B cell (primary cell): ENCODE measurements around the gene PHAX. TPM values are rescaled to one million over a fixed set of nuclear protein-coding genes. Genes with fewer than 3 reads are reported as not detected.
"Not testable (repeated sequence)": the region's sequence is repeated elsewhere in the genome, so short reads cannot be mapped to it uniquely, and the experiment has no call there.

Source experiments
- ATAC-seq: fragments of 200-7000 bp; cut with Tn5 transposase; one replicate; pipeline ENCODE4 v1.10.0; 2021; ENCODE audit warnings: low read depth, mild to moderate bottlenecking, moderate number of reproducible peaks, moderate library complexity
- CTCF ChIA-PET: fragments of 350-600 bp; sonication (Branson Sonifier 250); formaldehyde crosslinking; loops from one replicate; lab custom pipeline; 2021; ENCODE audit warnings: antibody characterized with exemption, inconsistent platforms; lab: Charles Lee
- POLR2A ChIA-PET: fragments of 350-600 bp; sonication (Branson Sonifier 250); formaldehyde crosslinking; loops from one replicate; lab custom pipeline; 2021; ENCODE audit warnings: antibody characterized with exemption; lab: Charles Lee
- DNase-seq: peaks from one replicate; pipeline ENCODE4 v3.0.0; 2013
- H2AFZ ChIP-seq: 2 replicates; pipeline ENCODE4 v1.6.1; 2012; ENCODE audit warnings: mild to moderate bottlenecking, low read depth, low read length; ENCODE audit not compliant: insufficient read depth, poor library complexity, severe bottlenecking
- H3K27ac ChIP-seq, 2 donors: 1 replicate in 1 of 2; 2 replicates in 1 of 2; pipeline ENCODE4 v1.5.1; 2012 to 2013; ENCODE audit warnings: low read length in 2 of 2, mild to moderate bottlenecking in 2 of 2, moderate library complexity in 1 of 2
- H3K27me3 ChIP-seq, 4 experiments: fragments of 200-600 bp in 1 of 4; sonication (generic) in 1 of 4; replicated peaks in 1 of 4; 1 replicate in 2 of 4; 2 replicates in 2 of 4; pipeline versions ENCODE4 v1.6.1 to v1.7.0; 2013 to 2016; ENCODE audit warnings: low read length in 3 of 4, mild to moderate bottlenecking in 2 of 4, mixed read lengths in 1 of 4, moderate library complexity in 1 of 4; ENCODE audit not compliant: insufficient read depth in 4 of 4, control insufficient read depth in 3 of 4; ENCODE audit errors: control extremely low read depth in 1 of 4
- H3K36me3 ChIP-seq, 2 experiments: replicated peaks in 1 of 2; 1 replicate in 1 of 2; 2 replicates in 1 of 2; pipeline versions ENCODE4 v1.6.1 to v1.7.1; 2013; ENCODE audit warnings: low read length in 1 of 2; ENCODE audit not compliant: insufficient read depth in 2 of 2, control insufficient read depth in 1 of 2; ENCODE audit errors: control extremely low read depth in 1 of 2, extremely low read depth in 1 of 2
- H3K4me1 ChIP-seq, 2 donors: fragments of 200-600 bp in 1 of 2; sonication (generic) in 1 of 2; 1 replicate in 1 of 2; 2 replicates in 1 of 2; pipeline versions ENCODE4 v1.5.1 to v1.6.1; 2013 to 2017; ENCODE audit warnings: low read length in 2 of 2; ENCODE audit not compliant: control insufficient read depth in 2 of 2, insufficient read depth in 2 of 2
- H3K4me2 ChIP-seq: replicated peaks from 2 replicates; pipeline ENCODE3; 2012; ENCODE audit warnings: mild to moderate bottlenecking, low read depth, low read length; ENCODE audit not compliant: poor library complexity, severe bottlenecking
- H3K4me3 ChIP-seq, 5 experiments: fragments of 200-600 bp in 1 of 5; sonication (generic) in 1 of 5; 1 replicate in 3 of 5; 2 replicates in 2 of 5; pipeline versions ENCODE4 v1.5.1 to v1.7.0; 2011 to 2016; ENCODE audit warnings: low read length in 4 of 5, mild to moderate bottlenecking in 4 of 5, low read depth in 2 of 5, control low read depth in 1 of 5, moderate library complexity in 1 of 5; ENCODE audit not compliant: insufficient read depth in 1 of 5; ENCODE audit errors: control extremely low read depth in 1 of 5, extremely low read depth in 1 of 5
- H3K79me2 ChIP-seq: fragments of 200-600 bp; sonication (generic); one replicate; pipeline ENCODE4 v1.6.0; 2016; ENCODE audit warnings: low read length; ENCODE audit not compliant: control insufficient read depth, insufficient read depth
- H3K9ac ChIP-seq: fragments of 200-600 bp; sonication (generic); 2 replicates; pipeline ENCODE4 v1.6.1; 2017; ENCODE audit warnings: mild to moderate bottlenecking, low read length, moderate library complexity
- H3K9me3 ChIP-seq, 3 donors: one replicate each; pipeline versions ENCODE4 v1.6.1 to v1.7.1; 2013; ENCODE audit warnings: low read length in 2 of 3; ENCODE audit not compliant: control insufficient read depth in 2 of 3, insufficient read depth in 1 of 3; ENCODE audit errors: control extremely low read depth in 1 of 3
- H4K20me1 ChIP-seq: 2 replicates; pipeline ENCODE4 v1.6.0; 2012; ENCODE audit warnings: mild to moderate bottlenecking, low read length; ENCODE audit not compliant: insufficient read depth, control insufficient read depth, poor library complexity, severe bottlenecking
- H3K27ac Mint-ChIP-seq: one replicate; pipeline ENCODE4 v1.8.0; 2021; ENCODE audit warnings: mixed read lengths
- H3K27me3 Mint-ChIP-seq: one replicate; pipeline ENCODE4 v1.8.0; 2021; ENCODE audit warnings: mixed read lengths
- H3K4me1 Mint-ChIP-seq: one replicate; pipeline ENCODE4 v1.8.0; 2021; ENCODE audit warnings: mixed read lengths
- H3K4me3 Mint-ChIP-seq: one replicate; pipeline ENCODE4 v1.8.0; 2021; ENCODE audit warnings: mixed read lengths
- H3K9me3 Mint-ChIP-seq: one replicate; pipeline ENCODE4 v1.8.0; 2022; ENCODE audit warnings: mixed read lengths; ENCODE audit not compliant: insufficient read depth
- EZH2 ChIP-seq: IDR thresholded peaks from 2 replicates; pipeline ENCODE4 v1.6.1; 2012; ENCODE audit warnings: borderline replicate concordance, low read depth, mild to moderate bottlenecking, moderate library complexity, low read length; ENCODE audit not compliant: insufficient read depth, poor library complexity, severe bottlenecking
- WGBS: methylation state at CpG from one replicate; pipeline ENCODE4 v1.1.5; 2013; ENCODE audit warnings: missing lambda C conversion rate; ENCODE audit not compliant: insufficient coverage; 5-methylcytosine and 5-hydroxymethylcytosine counted together
- intact Hi-C: fragments of 100-400 bp; cut with micrococcal nuclease; formaldehyde crosslinking; loops from one replicate; pipeline ENCODE4 v1.10.0; 2022
- polyA plus RNA-seq: library from polyadenylated mRNA; depleted of rRNA; stranded (reverse); fragments of >200 nt; gene quantifications from 2 replicates; pipeline ENCODE4 v1.2.3, GENCODE V29; 2012
- total RNA-seq, 2 donors: library from RNA; stranded (reverse); fragments of 120-200 nt in 1 of 2; gene quantifications; 1 replicate in 1 of 2; 2 replicates in 1 of 2; pipeline versions ENCODE4 v1.2.3 to v1.2.4, GENCODE V29; 2013 to 2022
- TF ChIP-seq, protein P1 (sequence below): fragments of 200-600 bp; IDR thresholded peaks from one replicate; pipeline ENCODE4 v1.8.0; 2022; ENCODE audit warnings: antibody characterized with exemption, mild to moderate bottlenecking

Gene PHAX
- total and polyA plus RNA-seq, 2 donors (not counting 1 experiment from before 2014, with no cell fraction given), result 7.1 to 43.9 TPM

DNA sequence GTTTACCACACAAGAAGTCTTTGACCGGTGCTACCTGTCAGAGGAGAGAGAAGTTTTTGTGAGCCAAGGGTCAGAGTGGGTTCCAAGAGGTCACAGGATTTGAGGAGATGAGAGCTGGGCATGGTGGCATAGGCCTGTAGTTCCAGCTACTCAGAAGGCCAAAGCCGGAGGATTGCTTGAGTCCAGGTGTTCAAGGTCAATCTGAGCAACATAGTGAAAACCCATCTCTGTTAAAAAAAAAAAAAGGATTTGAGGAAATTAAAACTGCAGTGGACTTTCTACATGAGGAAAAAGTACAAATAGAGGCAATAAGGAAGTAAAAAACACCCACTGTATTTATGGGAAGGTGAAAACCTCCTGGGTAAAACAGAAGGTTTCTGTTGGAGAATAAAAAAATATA lies 63.8 kb downstream of the PHAX start:
- Histone ChIP-seq H3K27me3 (no peaks in the 10 kb centered on the region), H2AFZ (no peak overlapping the region), H3K9me3 (peaks cover 0 to 3% (median 0%) of the 10 kb centered on the region in 3 donors), H3K9ac (no peak overlapping the region), H3K4me3 (no peak overlapping the region), H3K36me3 (no peaks in the 10 kb centered on the region), H3K27ac (no peak overlapping the region), H3K4me2 (no peak overlapping the region), H3K79me2 (no peaks in the 10 kb centered on the region), H4K20me1 (no peaks in the 10 kb centered on the region), H3K4me1 (no peaks in the 10 kb centered on the region)
- H3K9me3 Mint-ChIP-seq, result no peaks in the 10 kb centered on the region
- DNase-seq (no peak), ATAC-seq (no peak)
- TF ChIP-seq EZH2, result no peak
- TF ChIP-seq, protein P1, sequence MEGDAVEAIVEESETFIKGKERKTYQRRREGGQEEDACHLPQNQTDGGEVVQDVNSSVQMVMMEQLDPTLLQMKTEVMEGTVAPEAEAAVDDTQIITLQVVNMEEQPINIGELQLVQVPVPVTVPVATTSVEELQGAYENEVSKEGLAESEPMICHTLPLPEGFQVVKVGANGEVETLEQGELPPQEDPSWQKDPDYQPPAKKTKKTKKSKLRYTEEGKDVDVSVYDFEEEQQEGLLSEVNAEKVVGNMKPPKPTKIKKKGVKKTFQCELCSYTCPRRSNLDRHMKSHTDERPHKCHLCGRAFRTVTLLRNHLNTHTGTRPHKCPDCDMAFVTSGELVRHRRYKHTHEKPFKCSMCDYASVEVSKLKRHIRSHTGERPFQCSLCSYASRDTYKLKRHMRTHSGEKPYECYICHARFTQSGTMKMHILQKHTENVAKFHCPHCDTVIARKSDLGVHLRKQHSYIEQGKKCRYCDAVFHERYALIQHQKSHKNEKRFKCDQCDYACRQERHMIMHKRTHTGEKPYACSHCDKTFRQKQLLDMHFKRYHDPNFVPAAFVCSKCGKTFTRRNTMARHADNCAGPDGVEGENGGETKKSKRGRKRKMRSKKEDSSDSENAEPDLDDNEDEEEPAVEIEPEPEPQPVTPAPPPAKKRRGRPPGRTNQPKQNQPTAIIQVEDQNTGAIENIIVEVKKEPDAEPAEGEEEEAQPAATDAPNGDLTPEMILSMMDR, result no peak
- ChIA-PET POLR2A (no interaction called here), CTCF (no interaction called here)
- H3K27ac Mint-ChIP-seq, result no peak overlapping the region
- H3K4me3 Mint-ChIP-seq, result no peak overlapping the region
- peaks cover 4% of the 10 kb centered on the region for H3K27me3 Mint-ChIP-seq
- intact Hi-C loops, result no loop called here
- peaks cover 5% of the 10 kb centered on the region for H3K4me1 Mint-ChIP-seq
- WGBS, result 100% methylated on average over 2 of the region's 2 CpGs

DNA sequence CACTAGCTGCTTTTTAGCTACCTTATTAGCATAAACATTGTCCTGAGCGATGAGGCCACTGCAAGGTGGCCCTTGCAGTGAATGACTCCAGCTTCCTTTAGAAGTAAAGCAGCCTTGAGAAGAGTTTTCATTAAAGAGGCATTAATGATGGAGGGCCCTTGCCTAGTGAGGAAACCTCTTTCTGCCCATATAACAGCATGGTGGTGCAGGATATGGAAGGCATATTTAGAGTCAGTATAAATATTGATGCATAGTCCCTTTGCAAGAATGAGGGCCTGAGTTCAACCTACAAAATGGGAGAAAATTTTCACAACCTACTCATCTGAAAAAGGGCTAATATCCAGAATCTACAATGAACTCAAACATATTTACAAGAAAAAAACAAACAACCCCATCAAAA lies 69.4 kb downstream of the PHAX start:
- ATAC-seq, DNase-seq, H3K27me3 Mint-ChIP-seq, H3K36me3 ChIP-seq, H3K4me3 ChIP-seq, H3K9me3 ChIP-seq, H3K9ac ChIP-seq, H3K79me2 ChIP-seq, H3K27ac ChIP-seq, H2AFZ ChIP-seq, H3K27ac Mint-ChIP-seq, POLR2A ChIA-PET, H3K4me2 ChIP-seq, H3K4me1 Mint-ChIP-seq, H3K27me3 ChIP-seq, H4K20me1 ChIP-seq, H3K4me3 Mint-ChIP-seq, H3K9me3 Mint-ChIP-seq, H3K4me1 ChIP-seq, intact Hi-C loops: not testable (repeated sequence)
- no CpG with 5 or more reads among the region's 1 CpG for WGBS
- CTCF ChIA-PET, result interaction anchor here (1.3 to 1.6 kb wide), 2 partner anchors 111 to 644 kb away, joined by 3 to 6 read pairs; no protein-coding TSS in a partner anchor

GRCh38 chr5:126671681-126672080 lies 70.9 kb downstream of the PHAX start:
- H3K27ac ChIP-seq, H3K36me3 ChIP-seq, H3K4me2 ChIP-seq, ATAC-seq, H2AFZ ChIP-seq, CTCF ChIA-PET, H3K4me3 Mint-ChIP-seq, intact Hi-C loops, H3K27me3 ChIP-seq, H3K27me3 Mint-ChIP-seq, H3K27ac Mint-ChIP-seq, H3K9me3 Mint-ChIP-seq, H4K20me1 ChIP-seq, H3K4me3 ChIP-seq, H3K79me2 ChIP-seq, DNase-seq, H3K9me3 ChIP-seq, POLR2A ChIA-PET, H3K9ac ChIP-seq, H3K4me1 Mint-ChIP-seq, H3K4me1 ChIP-seq: not testable (repeated sequence)
- WGBS, result 100% methylated on average over 3 of the region's 3 CpGs
